Measurements from ENCODE around the gene HIF1A. TPM values are rescaled to one million over a fixed set of nuclear protein-coding genes. Genes with fewer than 3 reads are reported as not detected.

HIF1A gene
- total RNA-seq, 4 donors from 2014 or later = 50.0 to 137 (median 83.0) TPM

DNA sequence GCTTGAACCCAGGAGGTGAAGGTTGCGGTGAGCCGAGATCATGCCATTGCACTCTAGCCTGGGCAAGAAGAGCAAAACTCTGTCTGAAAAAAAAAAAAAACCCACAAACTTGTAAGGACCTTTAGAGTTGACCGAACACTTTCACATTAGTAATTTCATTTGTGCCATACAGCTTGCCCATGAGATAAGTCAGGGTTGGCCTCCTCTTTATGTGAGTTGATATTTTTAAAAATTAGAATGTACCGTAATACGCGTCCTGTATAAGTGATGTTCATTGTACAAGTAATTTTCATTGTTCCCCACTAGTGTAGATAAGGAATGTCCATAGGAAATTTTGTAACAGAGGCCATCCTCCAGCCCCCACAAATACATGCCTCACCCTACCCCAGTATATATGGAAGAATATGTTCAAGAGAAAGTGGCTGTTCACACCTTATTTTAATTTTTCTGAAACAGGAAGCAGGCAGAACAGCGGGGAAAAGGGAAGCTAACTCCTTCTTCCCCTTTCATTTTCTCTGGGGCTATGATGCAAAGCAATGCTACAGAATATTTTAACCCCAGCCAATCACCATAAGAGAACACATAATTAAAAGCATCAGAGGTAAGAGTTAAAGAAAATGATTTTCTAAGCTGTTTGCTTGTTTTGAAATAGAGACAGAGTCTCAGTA lies 31.9 kb upstream of the HIF1A start:
- Histone ChIP-seq H3K4me3 (no peak overlapping the region), H3K36me3 (no peaks in the 10 kb centered on the region), H3K27ac (no peak overlapping the region), H3K27me3 (no peaks in the 10 kb centered on the region), H3K9me3 (no peaks in the 10 kb centered on the region), H3K4me1 (no peaks in the 10 kb centered on the region)
- no peak for TF ChIP-seq POLR2A (IDR thresholded peaks at IDR 0.05)
- TF ChIP-seq, protein P1, sequence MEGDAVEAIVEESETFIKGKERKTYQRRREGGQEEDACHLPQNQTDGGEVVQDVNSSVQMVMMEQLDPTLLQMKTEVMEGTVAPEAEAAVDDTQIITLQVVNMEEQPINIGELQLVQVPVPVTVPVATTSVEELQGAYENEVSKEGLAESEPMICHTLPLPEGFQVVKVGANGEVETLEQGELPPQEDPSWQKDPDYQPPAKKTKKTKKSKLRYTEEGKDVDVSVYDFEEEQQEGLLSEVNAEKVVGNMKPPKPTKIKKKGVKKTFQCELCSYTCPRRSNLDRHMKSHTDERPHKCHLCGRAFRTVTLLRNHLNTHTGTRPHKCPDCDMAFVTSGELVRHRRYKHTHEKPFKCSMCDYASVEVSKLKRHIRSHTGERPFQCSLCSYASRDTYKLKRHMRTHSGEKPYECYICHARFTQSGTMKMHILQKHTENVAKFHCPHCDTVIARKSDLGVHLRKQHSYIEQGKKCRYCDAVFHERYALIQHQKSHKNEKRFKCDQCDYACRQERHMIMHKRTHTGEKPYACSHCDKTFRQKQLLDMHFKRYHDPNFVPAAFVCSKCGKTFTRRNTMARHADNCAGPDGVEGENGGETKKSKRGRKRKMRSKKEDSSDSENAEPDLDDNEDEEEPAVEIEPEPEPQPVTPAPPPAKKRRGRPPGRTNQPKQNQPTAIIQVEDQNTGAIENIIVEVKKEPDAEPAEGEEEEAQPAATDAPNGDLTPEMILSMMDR (IDR thresholded peaks at IDR 0.05) = no peak
- no peak for DNase-seq
- intact Hi-C loops (cut with DNase I; ENCODE audit: low total_unique reads) = no loop called here

GRCh38 chr14:61668282-61668681 lies 27.0 kb upstream of the HIF1A start:
- no peaks in the 10 kb centered on the region for H3K36me3 ChIP-seq
- no peak overlapping the region for H3K27ac ChIP-seq
- no peaks in the 10 kb centered on the region for H3K9me3 ChIP-seq
- no peak for TF ChIP-seq POLR2A (IDR thresholded peaks at IDR 0.05)
- TF ChIP-seq, protein P1 (IDR thresholded peaks at IDR 0.05) = no peak
- no peak for DNase-seq
- no peak overlapping the region for H3K4me3 ChIP-seq
- intact Hi-C loops (cut with DNase I; ENCODE audit: low total_unique reads) = no loop called here
- no peaks in the 10 kb centered on the region for H3K4me1 ChIP-seq
- no peaks in the 10 kb centered on the region for H3K27me3 ChIP-seq

- Histone ChIP-seq H3K36me3 (no peaks in the 10 kb centered on the region), H3K27me3 (no peaks in the 10 kb centered on the region), H3K4me3 (no peak overlapping the region), H3K9me3 (no peaks in the 10 kb centered on the region), H3K4me1 (no peaks in the 10 kb centered on the region), H3K27ac (no peak overlapping the region)
- DNase-seq = no peak
- intact Hi-C loops (cut with DNase I; ENCODE audit: low total_unique reads) = no loop called here
- TF ChIP-seq POLR2A (IDR thresholded peaks at IDR 0.05) = no peak
- TF ChIP-seq, protein P1 (IDR thresholded peaks at IDR 0.05) = no peak
Measured at GRCh38 chr14:61670576-61670975, 24.7 kb upstream of the HIF1A start.

- Histone ChIP-seq H3K27me3 (no peaks in the 10 kb centered on the region), H3K36me3 (no peaks in the 10 kb centered on the region), H3K4me1 (no peaks in the 10 kb centered on the region), H3K4me3 (no peak overlapping the region), H3K27ac (no peak overlapping the region), H3K9me3 (no peaks in the 10 kb centered on the region)
- intact Hi-C loops (cut with DNase I; ENCODE audit: low total_unique reads) = no loop called here
- no peak for DNase-seq
- TF ChIP-seq, protein P1 (IDR thresholded peaks at IDR 0.05) = no peak
- no peak for TF ChIP-seq POLR2A (IDR thresholded peaks at IDR 0.05)
Measured at GRCh38 chr14:61671082-61671481, 24.2 kb upstream of the HIF1A start.

- H3K4me1 ChIP-seq = no peaks in the 10 kb centered on the region
- no peak overlapping the region for H3K4me3 ChIP-seq
- H3K27ac ChIP-seq = no peak overlapping the region
- H3K27me3 ChIP-seq = no peaks in the 10 kb centered on the region
- TF ChIP-seq POLR2A (IDR thresholded peaks at IDR 0.05) = no peak
- intact Hi-C loops (cut with DNase I; ENCODE audit: low total_unique reads) = no loop called here
- DNase-seq = no peak
- no peaks in the 10 kb centered on the region for H3K36me3 ChIP-seq
- H3K9me3 ChIP-seq = no peaks in the 10 kb centered on the region
Measured at GRCh38 chr14:61672796-61673195, 22.5 kb upstream of the HIF1A start.

DNA sequence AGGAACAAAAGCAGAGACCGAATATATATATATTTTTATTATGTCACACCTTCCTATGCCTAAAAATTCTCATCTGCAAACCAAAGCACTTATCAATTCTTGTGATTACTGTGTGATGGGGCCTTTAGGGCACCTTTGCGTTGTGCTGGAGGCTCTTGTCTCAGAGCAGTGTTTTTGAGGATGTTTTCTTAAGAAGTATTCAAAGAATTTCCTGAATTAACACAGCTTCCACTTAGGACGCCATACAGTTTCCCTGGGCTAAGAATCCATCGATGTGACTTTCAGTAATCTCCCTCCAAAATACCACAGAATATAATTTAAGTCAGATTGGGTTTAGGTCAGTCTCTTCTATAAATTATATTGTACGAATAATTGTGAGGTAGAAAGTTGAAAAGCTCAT lies 22.0 kb upstream of the HIF1A start:
- Histone ChIP-seq H3K9me3 (no peaks in the 10 kb centered on the region), H3K4me3 (no peak overlapping the region), H3K4me1 (no peaks in the 10 kb centered on the region), H3K27me3 (no peaks in the 10 kb centered on the region), H3K36me3 (no peaks in the 10 kb centered on the region), H3K27ac (no peak overlapping the region)
- intact Hi-C loops (cut with DNase I; ENCODE audit: low total_unique reads) = no loop called here
- DNase-seq = no peak
- TF ChIP-seq, protein P1 (IDR thresholded peaks at IDR 0.05) = no peak
- no peak for TF ChIP-seq POLR2A (IDR thresholded peaks at IDR 0.05)

Measured in uterus (tissue), 4 donors.